ENCODE results near the gene GALNT9.

GALNT9 gene

GRCh38 chr12:132325733-132326130 lies 3.7 kb downstream of the GALNT9 start:
- no peak for DNase-seq

DNA sequence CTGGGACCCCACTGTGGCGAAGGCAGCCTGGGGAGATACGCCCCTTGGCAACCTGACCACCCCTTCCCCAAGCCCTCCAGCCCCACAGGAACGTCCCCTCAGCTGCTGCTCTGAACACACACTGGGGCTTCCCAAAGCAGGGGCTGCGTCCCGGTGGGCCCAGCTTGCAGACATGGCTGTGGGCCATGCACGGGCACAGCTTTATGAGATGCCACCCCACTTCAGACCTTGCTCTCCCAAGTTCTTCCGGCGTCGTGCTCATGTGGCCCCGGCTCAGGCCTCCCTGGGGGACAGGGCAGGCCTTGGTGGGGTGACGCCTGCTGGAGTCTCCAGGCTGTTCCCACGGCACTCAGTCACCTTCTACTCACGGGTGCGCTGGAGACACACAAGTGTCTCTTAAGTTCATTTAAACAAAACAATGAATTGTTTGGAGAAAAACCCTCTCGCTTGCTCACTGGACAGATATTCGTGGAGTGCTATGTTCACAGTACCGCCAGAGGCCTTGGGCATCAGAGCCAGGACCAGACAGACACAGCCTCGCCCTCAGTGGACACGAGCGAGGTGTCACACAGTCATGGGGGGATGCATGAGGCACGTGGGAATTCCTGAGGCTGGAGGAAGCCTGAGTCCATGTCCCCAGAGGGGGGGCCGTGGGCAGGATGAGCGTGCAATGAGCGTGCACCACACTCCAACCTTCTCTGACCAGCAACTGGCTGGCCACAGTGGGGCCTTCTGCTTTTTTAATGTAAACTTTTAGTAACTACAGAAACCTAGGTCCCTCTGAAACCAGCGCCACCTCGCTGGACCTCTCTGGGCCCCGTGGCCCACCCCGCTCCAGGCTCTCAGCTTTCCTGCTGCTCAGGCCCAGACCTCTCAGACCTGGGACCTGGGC lies 4.3 kb downstream of the GALNT9 start:
- no peak for DNase-seq

DNA sequence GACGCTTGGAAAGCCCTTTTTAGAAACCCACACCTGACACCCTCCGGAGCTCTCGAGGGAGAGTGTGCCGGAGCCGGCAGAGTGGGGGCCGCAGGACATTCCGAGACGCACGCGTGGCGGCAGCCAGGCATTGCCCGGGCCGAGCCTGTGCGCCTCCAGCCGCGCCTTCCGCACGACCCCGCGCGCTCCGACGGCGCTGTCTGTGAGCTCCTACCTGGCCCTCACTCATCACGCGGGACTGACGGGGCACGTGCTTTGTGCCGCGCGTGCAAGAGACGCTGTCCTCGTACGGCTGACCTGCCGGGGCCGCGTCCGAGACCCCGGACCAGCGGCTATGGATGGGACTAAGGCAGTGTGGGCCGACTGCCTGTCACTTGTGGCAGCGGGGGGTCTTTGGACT lies 5.2 kb downstream of the GALNT9 start:
- DNase-seq = no peak

- DNase-seq = no peak
These were observed 6.0 kb downstream of the GALNT9 start for GRCh38 chr12:132323171-132324010.

DNA sequence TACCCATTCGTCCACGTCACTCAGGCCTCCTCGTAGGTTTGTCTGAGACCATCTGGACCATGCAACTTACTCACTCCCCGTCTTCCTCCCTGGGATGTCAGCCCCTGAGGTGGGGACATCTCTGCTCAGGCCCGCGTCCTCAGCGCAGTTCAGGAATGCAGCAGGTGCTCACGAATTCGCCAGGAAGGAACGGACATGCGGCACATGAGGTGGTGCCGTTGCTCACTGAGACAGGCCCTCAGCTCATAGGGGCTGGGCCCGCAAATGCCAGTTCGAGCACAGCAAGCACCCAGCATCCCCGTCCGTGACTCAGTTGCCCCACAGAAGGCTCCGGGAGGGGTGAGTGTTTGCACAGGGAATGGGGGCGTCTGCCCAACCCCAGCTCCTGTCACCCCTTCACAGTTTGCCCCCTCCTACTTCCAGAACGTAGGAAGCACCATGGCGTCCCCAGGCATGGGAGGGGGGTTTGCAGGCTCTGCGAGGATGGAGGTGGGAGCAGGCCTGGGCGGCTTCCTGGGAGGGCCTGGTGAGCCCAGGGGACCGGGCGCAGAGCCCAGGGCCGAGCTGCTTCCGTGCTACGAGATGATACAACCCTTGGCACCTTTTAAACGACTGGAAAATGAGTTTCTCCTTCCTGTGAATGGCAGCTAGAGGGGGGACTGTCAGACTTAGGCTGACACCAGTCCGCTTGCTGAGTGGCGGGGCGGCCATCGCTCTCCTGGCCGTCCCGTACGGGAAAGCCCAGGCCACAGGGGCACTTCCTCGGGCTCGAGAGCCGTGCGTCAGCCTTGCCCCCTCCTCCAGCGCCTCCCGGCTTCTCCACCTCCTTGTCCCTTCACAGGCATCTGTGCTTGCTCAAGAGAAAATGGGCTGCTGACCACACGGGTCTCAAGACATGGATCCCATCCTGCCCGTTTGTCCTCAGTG lies 6.9 kb downstream of the GALNT9 start:
- DNase-seq = no peak

GRCh38 chr12:132321321-132322118 lies 7.9 kb downstream of the GALNT9 start:
- no peak for DNase-seq

DNA sequence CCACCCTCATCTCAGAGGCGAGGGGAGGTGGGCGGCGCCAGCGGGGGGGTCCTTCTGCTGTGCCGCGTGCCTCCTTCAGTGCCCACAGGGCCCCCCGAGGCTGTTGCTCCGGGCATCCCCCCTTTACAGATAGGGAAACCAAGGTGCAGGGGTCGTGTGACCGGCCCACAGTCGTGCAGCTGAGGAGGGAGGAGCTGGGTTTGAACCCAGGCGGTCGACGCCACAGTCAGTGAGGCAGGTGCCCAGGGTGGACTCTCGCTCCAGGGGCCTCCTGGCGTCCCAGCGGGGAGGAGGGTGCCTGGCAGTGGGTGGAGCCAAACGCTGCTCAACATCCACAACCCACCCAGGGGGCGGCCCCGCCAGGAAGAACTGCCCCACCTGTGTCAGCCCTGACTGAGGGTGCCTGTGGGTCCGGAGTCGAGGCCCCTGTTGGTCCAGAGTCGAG lies 8.6 kb downstream of the GALNT9 start:
- no peak for DNase-seq

GRCh38 chr12:132319991-132320570 lies 9.3 kb downstream of the GALNT9 start:
- DNase-seq = no peak

GRCh38 chr12:132319359-132319950 lies 9.9 kb downstream of the GALNT9 start:
- no peak for DNase-seq

DNA sequence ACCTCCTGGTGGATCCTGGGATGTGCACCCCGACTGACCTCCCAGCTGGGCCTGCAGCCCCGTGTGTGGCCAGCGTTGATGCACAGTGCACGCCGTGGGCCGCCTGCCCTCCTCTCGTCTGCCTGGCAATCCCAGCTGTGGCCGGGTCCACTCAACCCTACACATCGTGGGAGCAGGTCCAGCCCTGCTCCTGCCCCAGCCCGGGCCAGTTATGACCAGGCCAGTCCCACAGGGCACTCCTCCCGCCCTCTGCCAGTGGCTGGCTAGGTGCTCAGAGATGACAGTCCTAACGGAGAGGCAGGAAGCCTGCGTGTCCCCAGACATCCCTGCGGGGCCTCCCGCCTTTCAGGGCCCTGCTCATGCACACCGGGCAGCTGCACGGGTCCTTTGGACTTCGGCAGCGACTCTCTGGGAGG lies 10.8 kb downstream of the GALNT9 start:
- no peak for DNase-seq

DNA sequence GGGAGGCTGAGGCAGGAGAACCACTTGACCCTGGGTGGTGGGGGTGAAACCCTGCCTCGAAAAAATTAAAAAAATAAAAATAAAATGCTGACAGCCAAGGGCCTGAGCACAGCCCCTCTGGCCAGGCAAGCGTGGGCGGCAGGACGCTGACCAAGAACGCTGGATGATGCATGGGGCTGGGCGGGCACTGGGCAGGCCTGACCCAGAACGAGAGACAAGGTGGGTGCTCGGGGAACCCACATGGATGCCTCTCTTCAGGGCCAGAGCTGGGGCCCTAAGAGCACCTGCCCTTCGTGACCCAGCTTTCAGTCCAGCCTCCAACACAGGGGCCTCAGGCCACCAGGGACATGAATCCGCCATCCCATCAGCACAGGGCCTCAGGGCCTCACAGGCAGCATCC lies 11.3 kb downstream of the GALNT9 start:
- DNase-seq = no peak

GRCh38 chr12:132317233-132317938 lies 12.0 kb downstream of the GALNT9 start:
- no peak for DNase-seq

GRCh38 chr12:132316497-132317232 lies 12.7 kb downstream of the GALNT9 start:
- DNase-seq = no peak

DNA sequence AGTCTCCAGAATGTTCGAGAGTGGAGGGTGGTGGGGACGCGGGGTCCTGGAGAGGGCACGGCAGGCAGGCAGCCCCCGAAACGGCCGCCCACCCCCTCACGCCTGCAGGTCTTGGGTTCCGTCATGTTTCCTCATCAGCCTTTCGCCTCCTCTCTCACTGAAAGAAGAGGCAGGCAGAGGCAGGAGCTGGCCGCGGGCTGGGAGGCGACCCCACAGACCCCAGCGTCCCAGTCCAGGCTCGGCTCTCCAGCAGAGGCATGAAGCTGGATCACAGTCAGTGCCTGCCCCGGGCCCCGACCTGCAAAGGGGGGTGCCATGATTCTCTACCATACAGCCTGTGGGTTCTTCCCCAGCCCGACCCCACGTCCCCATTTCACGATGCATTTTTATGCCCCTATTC lies 13.4 kb downstream of the GALNT9 start:
- no peak for DNase-seq

- no peak for DNase-seq
These were observed 13.9 kb downstream of the GALNT9 start for GRCh38 chr12:132315507-132315906.

- DNase-seq = no peak
These were observed 14.7 kb downstream of the GALNT9 start for GRCh38 chr12:132314516-132315233.

DNA sequence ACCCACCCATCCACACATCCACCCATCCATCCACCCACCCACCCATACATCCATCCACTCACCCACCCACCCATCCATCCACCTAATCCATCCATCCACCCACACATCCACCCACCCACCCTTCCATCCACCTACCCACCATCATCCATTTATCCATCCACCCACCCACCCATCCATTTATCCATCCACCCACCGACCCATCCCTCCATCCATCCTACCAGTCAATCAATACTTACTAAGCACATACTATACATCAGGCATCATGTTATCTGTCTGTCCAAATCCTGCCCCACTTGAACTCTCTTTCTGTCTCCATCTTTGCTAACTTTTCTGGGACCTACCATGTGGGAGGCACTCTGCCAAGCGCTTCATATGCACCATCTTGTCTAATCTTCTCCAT lies 15.4 kb downstream of the GALNT9 start:
- DNase-seq = no peak

DNA sequence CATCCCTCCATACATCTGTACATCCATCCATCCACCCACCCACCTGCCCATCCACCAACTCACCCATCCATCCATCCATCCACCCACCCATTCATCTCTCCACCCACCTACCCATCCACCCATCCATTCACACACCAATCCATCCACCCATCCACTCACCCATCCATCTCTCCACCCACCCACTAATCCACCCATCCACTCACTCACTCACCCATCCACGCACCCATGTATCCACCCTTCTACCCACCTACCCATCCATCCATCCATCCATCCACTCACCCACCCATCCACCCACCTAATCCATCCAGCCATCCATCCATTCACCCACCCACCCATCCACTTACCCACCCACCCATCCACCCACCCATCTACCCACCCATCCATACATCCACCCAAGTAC lies 16.2 kb downstream of the GALNT9 start:
- no peak for DNase-seq

GRCh38 chr12:132312516-132312915 lies 16.9 kb downstream of the GALNT9 start:
- no peak for DNase-seq
